Osteocyte (in vitro differentiated cells): ENCODE results near the gene FGF14. TPM values are rescaled to one million over a fixed set of nuclear protein-coding genes. Genes with fewer than 3 reads are reported as not detected.

ENCODE experiments used
- DNase-seq: peaks from one replicate; pipeline ENCODE4 v3.0.0; 2021; ENCODE audit warnings: mixed read lengths; ENCODE audit not compliant: unreplicated experiment; ENCODE audit errors: extremely low spot score
- H3K27ac Mint-ChIP-seq: one replicate; pipeline ENCODE4 v1.8.0; 2021; ENCODE audit warnings: mild to moderate bottlenecking, mixed read lengths; ENCODE audit not compliant: unreplicated experiment
- H3K27me3 Mint-ChIP-seq: one replicate; pipeline ENCODE4 v1.8.0; 2021; ENCODE audit warnings: mixed read lengths; ENCODE audit not compliant: unreplicated experiment
- H3K36me3 Mint-ChIP-seq: one replicate; pipeline ENCODE4 v1.8.0; 2021; ENCODE audit warnings: mixed read lengths; ENCODE audit not compliant: unreplicated experiment
- H3K4me1 Mint-ChIP-seq: one replicate; pipeline ENCODE4 v1.8.0; 2021; ENCODE audit warnings: mixed read lengths; ENCODE audit not compliant: unreplicated experiment
- H3K4me3 Mint-ChIP-seq: one replicate; pipeline ENCODE4 v1.8.0; 2021; ENCODE audit warnings: mild to moderate bottlenecking, moderate library complexity, mixed read lengths; ENCODE audit not compliant: unreplicated experiment
- H3K9me3 Mint-ChIP-seq: one replicate; pipeline ENCODE4 v1.8.0; 2021; ENCODE audit warnings: mixed read lengths; ENCODE audit not compliant: unreplicated experiment
- CTCF ChIP-seq: fragments of 200-600 bp; sonication (generic); IDR thresholded peaks from 2 replicates; pipeline ENCODE4 v1.5.0; 2021; ENCODE audit warnings: antibody characterized with exemption, mild to moderate bottlenecking, moderate library complexity
- total RNA-seq: library from RNA; stranded (reverse); gene quantifications from 2 replicates; pipeline ENCODE4 v1.2.1, GENCODE V29; 2021

Gene FGF14
- total RNA-seq, 1 donor from 2014 or later = 0.24 TPM

GRCh38 chr13:102220681-102221228, 181.1 kb downstream of the FGF14 start:
- Mint-ChIP-seq H3K4me3 (no peak overlapping the region), H3K9me3 (no peaks in the 10 kb centered on the region)

GRCh38 chr13:102214956-102215355, 186.9 kb downstream of the FGF14 start:
- Mint-ChIP-seq H3K4me3 (no peak overlapping the region), H3K9me3 (no peaks in the 10 kb centered on the region), H3K4me1 (no peaks in the 10 kb centered on the region), H3K27ac (no peak overlapping the region), H3K27me3 (peaks cover 55% of the 10 kb centered on the region), H3K36me3 (no peaks in the 10 kb centered on the region)
- DNase-seq = no peak
- TF ChIP-seq CTCF = no peak

More at GRCh38 chr13:102220681-102221228, 181.1 kb downstream of the FGF14 start:
- Mint-ChIP-seq H3K27me3 (peaks cover 31% of the 10 kb centered on the region), H3K4me1 (no peaks in the 10 kb centered on the region), H3K27ac (no peak overlapping the region), H3K36me3 (no peaks in the 10 kb centered on the region)
- DNase-seq = no peak
- TF ChIP-seq CTCF = no peak

GRCh38 chr13:102212729-102213128, 189.1 kb downstream of the FGF14 start:
- no peak for DNase-seq
- no peaks in the 10 kb centered on the region for H3K9me3 Mint-ChIP-seq
- H3K4me3 Mint-ChIP-seq = no peak overlapping the region
- TF ChIP-seq CTCF = no peak
- no peak overlapping the region for H3K27ac Mint-ChIP-seq
- H3K27me3 Mint-ChIP-seq = peaks cover 65% of the 10 kb centered on the region
- no peaks in the 10 kb centered on the region for H3K4me1 Mint-ChIP-seq
- H3K36me3 Mint-ChIP-seq = no peaks in the 10 kb centered on the region

- Mint-ChIP-seq H3K9me3 (no peaks in the 10 kb centered on the region), H3K27me3 (peaks cover 42% of the 10 kb centered on the region), H3K27ac (no peak overlapping the region), H3K4me1 (no peaks in the 10 kb centered on the region), H3K36me3 (no peaks in the 10 kb centered on the region), H3K4me3 (no peak overlapping the region)
- no peak for DNase-seq
- TF ChIP-seq CTCF = no peak
Observed at GRCh38 chr13:102208347-102208746, 193.5 kb downstream of the FGF14 start.

DNA sequence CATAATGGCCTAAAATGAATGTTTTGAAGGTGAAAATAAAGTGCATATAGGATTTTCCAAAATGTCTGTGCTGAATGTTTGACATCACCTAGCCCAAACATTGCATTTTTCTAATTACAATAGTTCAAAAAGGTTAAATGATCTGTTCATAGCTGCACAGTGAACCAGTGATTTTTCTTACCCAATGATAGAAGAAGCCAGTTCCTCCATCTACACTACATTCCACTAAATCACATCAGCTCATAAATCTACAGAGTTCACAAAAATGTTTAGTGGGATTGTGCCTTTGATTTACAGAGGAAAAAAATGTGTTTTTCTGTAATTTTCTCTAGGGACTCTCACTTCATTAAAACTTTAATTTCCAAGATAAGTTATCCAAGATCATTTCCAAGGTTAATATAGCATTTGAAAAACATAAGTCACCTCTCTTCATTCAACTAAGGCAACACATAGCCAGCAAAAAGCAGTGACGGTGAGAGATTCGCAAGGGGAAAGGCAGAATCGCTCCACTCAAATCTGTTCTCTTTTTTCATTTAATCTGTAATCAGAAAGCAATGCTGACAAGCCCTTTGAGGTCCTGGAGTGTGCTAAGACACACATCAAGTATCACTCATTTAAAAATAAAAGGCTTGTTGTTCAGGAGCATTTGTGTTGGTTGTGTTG, 194.0 kb downstream of the FGF14 start:
- DNase-seq = no peak
- Mint-ChIP-seq H3K27me3 (peaks cover 39% of the 10 kb centered on the region), H3K36me3 (no peaks in the 10 kb centered on the region), H3K4me3 (no peak overlapping the region), H3K9me3 (no peaks in the 10 kb centered on the region), H3K4me1 (no peaks in the 10 kb centered on the region), H3K27ac (no peak overlapping the region)
- no peak for TF ChIP-seq CTCF
